NCI-H510A (cell line): Measurements from ENCODE around the gene PLA2G5.
"Not testable (repeated sequence)": the region's sequence is repeated elsewhere in the genome, so short reads cannot be mapped to it uniquely, and the experiment has no call there.

ENCODE experiments used
- DNase-seq: peaks from one replicate; lab custom pipeline; 2025; lab: John Stamatoyannopoulos, UW

The PLA2G5 gene, protein sequence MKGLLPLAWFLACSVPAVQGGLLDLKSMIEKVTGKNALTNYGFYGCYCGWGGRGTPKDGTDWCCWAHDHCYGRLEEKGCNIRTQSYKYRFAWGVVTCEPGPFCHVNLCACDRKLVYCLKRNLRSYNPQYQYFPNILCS

DNA sequence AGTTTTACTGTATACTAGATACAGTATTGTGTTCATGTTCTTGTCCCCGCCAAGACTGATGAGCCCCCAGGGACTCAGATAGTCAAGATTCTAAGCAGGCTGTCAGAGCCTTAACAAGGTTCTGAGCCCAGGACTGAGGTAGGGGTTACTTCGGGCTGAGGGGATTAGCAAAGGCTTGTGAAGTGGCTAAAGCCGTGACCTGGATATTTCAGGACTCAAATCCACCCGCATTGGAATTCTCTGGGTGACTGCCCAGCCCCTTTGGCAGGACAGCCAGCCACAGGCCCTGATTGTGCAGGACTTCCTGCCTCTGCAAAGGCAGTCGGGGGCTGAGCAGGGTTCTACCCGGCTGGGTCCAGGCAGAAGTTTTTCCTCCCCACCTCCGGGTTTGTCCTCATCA, at the start of gene PLA2G5:
PLA2G5 (plus strand) TSS at position 321 of the 400 bp plus-strand sequence. CDS start 14,637 bp downstream, outside the sequence.
- no peak for DNase-seq

DNA sequence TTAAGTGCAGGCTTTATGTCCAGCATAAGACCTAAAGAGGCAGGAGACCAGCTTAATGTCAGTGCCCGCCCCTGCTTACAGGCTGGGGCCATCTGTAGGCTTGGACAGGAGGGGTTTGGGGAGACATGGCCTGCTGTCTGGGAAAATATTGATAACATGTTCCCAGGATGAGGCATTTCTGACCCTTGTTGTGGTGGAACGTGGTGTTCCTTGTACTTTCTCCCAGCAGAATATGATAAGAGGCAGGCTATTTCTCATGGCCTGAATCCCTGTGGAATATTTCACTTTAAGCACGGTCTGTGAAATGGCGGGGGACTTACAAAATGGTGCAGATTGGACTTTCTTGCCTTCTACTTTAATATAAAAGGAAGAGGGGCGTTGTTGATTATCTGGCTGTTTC, 41.9 kb upstream of the PLA2G5 start:
- DNase-seq = no peak

DNA sequence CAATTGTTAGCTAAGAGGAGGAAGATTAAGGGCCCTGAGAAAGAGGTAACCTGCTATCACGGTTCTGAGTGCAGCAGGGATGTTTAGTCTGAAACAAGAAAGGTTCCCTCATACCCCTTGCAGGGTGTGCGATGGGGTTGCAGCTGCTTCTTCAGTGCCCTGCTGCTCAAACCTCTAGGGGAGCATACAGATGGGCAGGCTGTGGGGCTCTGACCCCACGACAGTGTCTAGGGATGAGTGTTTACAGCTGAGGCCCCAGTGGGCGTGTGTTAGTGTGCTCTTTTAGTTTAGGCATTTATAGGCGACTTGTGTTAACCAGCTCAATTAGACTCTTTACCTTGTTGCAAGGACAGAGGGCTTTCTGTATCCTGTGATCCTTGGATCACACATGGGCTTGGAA, 41.3 kb upstream of the PLA2G5 start:
- DNase-seq = no peak

DNA sequence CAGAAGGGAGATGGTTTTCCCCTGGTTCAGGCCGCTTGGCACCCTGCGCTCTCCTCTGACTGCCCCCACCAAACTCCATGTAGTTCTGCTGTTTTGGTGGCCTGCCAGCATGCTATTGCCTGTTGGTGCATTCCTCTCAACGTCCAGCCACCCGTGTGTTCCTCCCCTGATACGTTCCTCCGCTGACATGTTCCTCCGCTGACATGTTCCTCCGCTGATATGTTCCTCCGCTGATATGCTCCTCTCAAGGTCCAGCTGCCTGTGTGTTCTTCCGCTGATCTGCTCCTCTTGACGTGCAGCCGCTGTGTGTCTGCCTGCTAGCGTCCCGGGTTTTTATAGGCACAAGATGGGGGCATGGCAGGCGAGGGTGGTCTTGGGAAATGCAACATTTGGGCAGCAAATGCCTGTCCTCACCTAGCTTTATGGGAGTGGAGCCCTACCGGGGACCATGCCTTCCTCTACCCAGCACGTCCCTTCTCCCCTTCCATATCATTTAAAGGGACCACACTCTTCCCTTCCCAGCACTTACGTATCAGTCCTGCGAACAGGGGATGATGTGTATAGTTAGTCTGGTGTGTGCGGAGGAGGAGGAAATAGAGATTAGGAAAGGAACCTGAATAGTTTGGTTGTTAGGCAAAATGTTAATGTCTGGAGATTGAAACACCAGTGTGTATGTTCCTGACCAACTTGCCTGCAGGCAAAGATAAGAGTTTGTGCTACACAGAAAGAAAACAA, 40.6 kb upstream of the PLA2G5 start:
- no peak for DNase-seq

DNA sequence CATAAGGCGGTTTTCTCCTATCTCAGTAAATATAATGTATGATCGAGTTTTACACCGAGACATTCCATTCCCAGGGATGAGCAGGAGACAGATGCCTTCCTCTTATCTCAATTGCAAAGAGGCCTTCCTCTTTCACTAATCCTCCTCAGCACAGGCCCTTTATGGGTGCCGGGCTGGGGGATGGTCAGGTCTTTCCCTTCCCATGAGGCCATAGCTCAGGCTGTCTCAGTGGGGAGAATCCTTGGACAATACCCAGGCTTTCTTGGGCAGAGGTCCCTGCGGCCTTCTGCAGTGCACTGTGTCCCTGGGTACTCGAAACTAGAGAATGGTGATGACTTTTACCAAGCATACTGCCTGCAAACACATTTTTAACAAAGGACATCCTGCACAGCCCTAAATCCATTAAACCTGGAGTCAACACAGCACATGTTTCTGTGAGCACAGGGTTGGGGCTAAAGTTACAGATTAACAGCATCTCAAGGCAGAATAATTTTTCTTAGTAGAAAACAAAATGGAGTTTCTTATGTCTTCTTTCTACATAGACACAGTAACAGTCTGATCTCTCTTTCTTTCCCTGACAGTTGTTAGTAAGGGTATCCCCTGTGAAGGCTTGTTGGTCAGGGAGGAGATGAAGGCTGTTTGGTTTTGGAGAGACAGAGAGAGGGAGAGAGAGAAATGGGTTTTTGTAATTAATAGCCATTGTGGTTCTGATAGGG, 39.4 kb upstream of the PLA2G5 start:
- DNase-seq = not testable (repeated sequence)

DNA sequence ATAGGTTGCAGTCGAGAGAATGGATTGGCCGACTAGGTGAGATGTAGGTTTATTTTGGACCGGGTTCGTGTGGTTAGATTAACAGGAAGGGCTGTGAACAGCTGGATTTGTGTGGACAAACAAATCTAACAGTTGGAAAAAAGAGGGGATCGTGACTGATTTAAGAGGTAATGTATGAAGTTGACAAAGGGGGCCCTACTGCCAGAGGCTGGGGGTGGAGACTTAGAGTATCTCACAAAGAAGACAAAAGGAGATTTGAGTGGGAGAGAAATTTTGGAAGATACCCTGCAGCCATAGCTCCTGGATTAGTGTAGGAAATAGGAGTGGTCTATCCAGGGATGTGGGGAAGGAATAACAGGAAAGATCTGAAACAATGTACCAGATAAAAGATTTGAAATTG, 38.8 kb upstream of the PLA2G5 start:
- no peak for DNase-seq

DNA sequence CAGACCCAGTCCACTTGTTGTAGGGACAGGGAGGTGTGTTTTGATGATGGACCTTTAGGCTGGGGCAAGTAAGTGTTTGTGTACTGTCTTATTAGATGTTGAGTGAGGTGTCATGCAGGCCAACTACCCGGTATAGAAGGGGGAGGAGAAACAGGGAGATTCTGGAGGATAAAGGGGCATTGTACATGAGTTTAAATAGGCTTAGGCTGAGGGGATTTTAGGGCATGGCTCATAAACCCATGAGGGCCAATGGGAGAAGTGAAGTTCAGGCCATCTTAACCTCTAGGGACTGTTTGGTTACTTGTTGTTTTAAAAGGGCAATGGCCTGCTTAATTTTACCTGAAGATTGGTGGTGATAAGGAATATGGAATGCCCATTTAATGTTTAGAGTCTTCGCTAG, 38.2 kb upstream of the PLA2G5 start:
- DNase-seq = no peak

DNA sequence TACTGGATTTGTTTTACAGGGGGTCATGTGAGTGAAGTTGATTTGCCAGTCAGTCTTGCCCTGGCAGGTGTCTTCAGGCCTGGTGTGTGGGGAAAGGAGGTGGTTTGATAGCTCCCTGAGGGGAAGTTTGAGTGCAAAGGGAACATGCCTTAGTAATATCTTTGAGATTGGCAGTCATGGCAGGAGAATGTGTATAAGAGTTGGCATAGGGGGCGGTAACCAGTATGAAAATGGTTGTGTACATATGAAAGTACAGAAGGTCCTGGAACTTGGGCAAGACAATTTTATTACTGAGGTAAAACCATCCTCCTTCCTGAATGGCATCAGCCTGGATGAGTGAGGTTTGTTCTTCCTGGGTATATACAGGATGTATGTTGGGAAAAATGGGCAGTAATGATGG, 37.6 kb upstream of the PLA2G5 start:
- no peak for DNase-seq

DNA sequence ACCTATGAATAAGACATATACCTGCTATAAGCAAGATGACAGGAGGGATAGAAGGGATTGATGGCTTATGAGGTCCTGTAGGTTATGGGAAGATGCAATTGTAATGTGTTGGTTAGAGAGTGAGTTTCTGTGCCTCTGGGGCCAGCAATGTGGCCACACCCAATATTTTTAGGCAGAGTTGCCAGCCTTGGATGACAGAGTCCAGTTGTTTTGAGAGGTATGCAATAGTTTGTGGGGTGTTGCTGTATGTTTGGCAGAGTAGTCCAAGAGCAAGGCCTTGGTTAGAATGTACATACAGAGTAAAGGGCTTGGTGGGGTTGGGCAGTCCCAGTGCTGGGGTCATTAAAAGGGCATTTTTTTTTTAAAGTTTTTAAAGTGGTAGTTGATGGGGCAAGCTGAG, 36.6 kb upstream of the PLA2G5 start:
- no peak for DNase-seq

DNA sequence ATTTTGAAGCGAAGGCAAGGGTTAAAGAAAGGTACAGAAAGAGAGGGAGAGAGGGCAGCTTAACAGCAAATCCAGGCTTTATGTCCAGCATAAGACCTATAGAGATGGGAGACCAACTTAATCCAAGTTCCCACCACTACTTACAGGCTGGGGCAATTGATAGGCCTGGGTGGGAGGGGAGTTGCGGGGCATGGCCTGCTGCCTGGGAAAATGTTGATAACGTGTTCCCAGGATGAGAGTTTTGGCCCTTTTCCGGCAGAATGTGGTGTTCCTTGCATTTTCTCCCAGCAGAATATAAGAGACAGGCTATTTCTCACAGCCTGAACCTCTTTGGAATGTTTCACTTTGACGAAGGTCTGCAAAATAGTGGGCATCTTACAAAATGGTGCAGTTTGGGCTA, 34.9 kb upstream of the PLA2G5 start:
- DNase-seq = no peak

DNA sequence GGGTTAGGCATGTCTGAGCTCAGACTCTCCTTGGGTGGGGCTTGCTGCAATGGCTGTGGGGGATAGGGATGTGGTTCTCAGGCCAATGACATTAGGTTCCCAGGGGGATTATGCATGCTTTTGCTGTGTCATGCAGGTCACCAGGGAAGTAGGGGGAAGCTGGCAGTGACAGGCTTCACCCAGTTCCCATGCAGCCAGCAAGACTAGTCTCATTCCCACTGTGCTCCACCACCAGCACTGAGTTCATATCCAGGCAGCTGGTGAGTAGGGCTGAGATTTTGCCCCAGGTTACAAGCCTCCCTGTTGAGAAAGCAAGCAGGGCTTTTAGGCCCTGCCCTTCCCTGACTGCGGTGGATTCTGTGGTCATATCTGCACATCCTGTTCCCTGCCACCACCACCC, 32.1 kb upstream of the PLA2G5 start:
- no peak for DNase-seq

DNA sequence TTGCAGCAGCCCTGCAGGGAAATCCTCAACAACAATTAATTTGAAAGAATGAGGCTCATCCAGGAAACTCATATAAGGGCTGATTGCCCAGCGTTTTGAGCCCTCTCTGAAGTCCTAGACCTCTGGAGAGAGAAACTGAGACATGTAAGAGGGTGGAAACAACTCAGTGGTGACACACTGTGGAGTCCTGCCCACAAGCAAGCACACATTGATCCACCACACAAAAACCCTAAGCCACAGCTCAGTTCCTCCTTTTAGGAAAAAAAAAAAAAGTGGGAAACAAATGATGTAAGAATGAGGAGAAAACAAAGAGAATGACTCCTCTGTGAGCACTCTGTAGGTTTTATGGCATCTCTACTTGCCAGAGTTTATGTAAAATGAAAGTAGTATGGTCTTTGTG, 22.9 kb upstream of the PLA2G5 start:
- DNase-seq = no peak

DNA sequence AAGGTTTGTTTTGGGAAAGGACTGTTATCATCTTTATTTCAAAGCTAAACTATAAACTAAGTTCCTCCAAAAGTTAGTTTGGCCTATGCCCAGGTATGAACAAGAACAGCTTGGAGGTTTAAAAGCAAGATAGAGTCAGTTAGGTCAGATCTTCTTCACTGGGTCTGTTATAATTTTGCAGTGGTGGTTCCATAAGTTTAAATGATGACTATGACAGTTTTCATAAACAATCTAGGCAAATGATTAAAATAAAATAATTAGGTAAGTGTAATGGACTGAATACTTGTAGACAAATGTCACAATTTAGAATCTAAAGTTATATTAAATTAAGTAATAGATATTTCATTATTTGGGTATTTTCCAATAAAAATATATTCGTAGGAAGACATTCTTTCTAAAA, 21.4 kb upstream of the PLA2G5 start:
- no peak for DNase-seq

DNA sequence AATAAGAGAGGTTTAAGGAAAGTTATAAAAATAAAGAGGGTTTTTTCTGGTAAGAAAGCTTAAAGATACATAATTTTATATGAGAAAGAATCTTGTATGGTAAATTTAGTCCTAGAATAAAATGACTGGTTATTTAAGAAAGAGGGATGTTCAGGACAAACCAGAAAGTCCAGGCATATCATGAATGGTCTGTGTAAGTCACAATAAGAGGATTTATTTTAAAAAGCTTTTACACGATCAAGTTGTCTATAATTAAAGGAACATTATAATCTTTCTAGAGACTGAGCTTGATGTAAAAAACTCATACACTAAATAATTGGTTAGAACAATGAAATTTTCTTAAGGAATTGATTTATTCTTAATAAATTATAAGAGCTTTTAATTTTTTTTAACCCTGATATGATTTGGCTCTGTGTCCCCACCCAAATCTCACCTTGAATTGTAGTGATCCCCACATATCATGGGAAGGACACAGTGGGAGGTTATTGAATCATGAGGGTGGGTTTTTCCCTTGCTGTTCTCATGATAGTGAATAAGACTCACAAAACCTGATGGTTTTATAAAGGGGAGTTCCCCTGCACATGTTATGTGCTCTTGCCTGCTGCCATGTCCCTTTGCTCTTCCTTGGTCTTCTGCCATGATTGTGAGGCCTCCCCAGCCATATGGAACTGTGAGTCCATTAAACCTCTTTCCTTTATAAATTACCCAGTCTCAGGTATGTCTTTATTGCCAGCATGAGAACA, 20.8 kb upstream of the PLA2G5 start:
- not testable (repeated sequence) for DNase-seq

DNA sequence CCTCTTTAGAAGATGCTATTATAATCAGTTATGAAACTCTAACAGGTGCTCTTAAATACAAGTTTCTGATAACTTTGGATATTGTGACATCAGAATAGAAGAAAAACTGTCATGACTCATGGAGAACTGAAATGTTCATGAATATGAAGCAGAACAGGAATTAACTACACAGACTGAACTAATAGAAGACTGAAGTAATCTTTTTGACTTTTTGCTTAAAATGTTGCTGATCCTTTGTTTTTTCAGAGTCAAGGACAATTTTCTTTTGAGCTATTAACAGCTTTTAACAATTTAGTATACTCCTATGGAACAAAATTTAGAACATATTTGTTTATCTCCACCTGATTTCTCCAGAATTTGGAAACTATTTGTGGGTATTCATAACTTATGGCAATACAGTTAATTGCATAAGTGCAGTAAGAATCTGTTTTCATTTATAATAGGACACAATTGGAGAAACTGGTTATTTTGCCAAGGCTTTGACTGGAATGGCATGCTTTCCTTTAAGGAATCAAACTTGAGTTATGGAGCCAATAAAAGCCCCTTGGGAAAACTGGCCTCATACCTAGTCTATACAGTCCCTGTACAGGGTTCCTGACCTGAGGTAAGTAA, 18.7 kb upstream of the PLA2G5 start:
- no peak for DNase-seq

DNA sequence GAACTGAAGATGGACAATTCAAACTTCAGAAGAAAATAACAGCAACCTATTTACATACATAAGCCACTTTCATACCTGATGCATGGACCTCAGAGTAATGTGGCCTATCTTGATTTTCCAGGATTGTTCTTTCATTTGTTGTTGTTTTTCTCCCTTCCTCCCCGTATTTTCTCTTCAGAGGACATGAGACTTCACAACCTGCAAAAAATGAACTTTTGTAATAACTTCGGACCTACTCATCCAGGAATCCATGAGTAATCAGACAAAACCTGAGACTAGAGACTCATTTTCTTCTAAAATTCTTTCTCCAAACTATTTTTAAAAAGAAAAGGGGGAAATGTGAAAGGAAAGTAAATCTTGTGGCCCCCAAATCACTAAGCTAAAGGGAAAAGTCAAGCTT, 17.6 kb upstream of the PLA2G5 start:
- DNase-seq = no peak

DNA sequence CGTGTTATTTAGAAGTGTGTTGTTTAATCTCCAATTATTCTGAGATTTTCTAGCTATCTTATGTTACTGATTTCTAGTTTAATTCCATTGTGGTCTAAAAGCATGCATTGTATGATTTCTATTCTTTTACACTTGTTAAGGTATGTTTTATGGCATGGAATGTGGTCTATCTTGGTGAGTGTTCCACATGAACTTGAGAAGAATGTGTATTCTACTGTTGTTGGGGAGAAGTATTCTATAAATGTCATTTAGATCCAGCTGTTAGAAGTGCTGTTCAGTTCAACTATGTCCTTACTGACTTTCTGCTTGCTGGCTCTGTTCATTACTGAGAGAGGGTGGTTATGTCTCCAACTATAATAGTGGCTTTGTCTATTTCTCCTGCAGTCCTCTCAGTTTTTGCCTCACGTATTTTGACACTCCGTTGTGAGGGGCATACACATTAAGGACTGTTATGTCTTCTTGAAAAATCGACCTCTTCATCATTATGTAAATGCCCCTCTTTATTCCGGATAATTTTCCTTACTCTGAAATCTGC, 12.0 kb upstream of the PLA2G5 start:
- no peak for DNase-seq

DNA sequence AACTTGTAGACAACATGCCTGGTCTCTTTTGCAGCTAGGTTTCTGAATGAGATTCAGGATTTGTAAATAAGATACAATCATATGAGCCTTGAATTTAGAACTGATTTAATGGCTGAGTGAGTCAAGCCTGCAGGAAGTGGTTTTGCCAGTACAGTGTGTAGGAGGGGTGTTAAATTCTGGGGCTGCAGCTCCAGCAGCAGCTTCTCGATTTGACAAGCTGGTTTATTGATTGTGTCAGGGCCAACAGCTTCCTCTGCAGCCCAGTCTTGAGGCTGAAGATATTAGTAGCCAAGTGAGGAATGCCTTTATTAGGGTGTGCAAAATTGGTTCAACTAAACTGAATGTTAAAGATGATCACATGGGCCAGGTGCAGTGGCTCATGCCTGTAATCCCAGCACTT, 11.5 kb upstream of the PLA2G5 start:
- no peak for DNase-seq

DNA sequence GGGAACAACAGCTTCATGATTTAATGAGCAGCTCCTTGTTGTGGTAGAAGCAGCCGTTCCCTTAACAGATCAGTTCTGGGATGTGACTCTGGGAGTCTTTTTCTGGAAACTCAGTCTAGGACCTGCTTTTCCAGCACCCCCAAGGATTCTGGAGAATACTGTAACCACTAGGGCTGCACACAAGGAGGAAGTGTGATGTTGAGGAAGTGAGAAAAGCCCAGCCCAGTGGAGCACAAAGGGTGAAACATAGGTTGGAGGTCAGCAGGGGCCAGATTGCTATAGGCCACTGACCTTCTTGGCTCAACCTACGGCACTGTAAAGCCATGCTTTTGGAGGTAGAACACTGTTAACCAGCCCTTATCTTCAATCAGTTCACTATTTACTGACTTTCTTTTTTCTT, 10.1 kb upstream of the PLA2G5 start:
- DNase-seq = no peak

DNA sequence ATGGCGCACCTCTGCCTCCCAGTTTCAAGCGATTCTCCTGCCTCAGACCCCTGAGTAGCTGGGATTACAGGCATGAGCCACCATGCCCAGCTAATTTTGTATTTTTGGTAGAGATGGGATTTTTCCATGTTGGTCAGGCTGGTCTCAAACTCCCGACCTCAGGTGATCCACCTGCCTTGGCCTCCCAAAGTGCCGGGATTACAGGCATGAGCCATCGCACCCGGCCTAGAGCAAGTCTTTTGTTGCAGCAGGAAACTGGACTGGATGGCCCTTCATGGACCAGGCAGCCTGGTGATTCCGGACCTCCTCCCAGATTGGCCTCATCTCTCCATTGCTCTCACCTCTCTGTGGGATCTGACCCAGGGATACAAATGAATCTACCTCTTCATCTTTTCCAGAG, 9.2 kb upstream of the PLA2G5 start:
- DNase-seq = not testable (repeated sequence)

DNA sequence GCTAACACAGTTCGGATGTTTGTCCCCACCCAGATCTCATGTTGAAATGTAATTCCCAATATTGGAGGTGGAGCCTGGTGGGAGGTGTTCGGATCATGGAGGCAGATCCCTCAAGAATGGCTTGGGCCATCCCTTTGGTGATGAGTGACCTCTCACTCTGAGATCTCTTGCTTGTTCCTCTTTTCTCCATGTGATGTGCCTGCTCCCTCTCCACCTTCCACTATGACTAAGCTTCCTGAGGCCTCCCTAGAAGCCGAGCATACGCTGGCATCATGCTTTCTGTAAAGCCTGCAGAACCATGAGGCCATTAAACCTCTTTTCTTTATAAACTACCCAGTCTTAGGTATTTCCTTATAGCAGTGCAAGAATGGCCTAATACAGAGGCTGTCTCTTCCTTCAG, 8.1 kb upstream of the PLA2G5 start:
- no peak for DNase-seq

DNA sequence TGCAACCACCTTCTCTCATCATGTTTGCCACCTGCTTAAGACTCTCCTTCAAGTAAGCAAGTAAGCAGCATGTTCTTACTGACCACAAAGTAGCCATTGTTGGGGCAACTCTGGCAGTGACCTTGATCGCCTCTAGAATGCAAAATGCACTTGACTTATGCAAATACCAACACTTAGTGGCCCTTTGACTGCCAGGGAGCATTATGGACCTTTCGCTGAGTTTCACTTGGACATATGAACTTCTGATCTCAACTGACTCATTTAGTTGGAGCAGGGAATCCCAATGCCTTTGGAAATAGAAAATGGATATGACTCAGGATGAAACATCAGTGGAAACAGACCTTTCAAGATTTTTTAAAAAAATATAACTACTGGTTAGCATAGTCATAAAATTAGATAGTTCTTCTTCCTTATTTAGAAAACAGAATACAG, 6.1 kb upstream of the PLA2G5 start:
- no peak for DNase-seq
